ENCODE data around the gene NFATC2. TPM values are rescaled to one million over a fixed set of nuclear protein-coding genes. Genes with fewer than 3 reads are reported as not detected.

NFATC2 gene
- total RNA-seq, 6 experiments from 2014 or later = 3.9 to 7.1 (median 4.7) TPM

DNA sequence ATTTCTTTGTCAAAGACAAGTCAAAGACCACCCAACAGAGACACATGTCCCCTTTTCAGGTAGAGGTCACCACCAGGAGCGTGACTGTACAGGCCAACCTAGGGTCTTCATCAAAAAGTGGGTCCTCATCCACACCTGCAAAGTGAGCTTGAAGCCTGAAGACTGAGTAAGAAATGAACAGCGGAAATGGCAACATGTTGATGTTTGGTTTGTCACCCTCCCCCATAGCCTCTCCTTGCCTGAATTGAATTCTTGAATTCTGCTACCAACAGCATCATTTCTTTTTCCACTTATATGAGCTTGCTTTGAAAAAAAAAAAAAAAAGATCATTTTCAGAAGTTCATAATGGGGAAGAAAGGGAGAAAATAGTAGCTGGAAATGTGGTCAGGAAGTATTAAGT lies 104.4 kb downstream of the NFATC2 start:
- peaks cover 0 to 16% (median 0%) of the 10 kb centered on the region in 4 donors for H3K36me3 ChIP-seq
- DNase-seq (no peak), ATAC-seq (no peak)
- intact Hi-C loops (cut with DNase I) = no loop called here
- H3K27ac ChIP-seq = no peak overlapping the region
- H3K27me3 ChIP-seq = no peaks in the 10 kb centered on the region
- no peaks in the 10 kb centered on the region for H3K4me1 ChIP-seq
- no peak overlapping the region for H3K4me3 ChIP-seq
- TF ChIP-seq POLR2A (IDR thresholded peaks at IDR 0.05) = no peak
- TF ChIP-seq, protein P1, sequence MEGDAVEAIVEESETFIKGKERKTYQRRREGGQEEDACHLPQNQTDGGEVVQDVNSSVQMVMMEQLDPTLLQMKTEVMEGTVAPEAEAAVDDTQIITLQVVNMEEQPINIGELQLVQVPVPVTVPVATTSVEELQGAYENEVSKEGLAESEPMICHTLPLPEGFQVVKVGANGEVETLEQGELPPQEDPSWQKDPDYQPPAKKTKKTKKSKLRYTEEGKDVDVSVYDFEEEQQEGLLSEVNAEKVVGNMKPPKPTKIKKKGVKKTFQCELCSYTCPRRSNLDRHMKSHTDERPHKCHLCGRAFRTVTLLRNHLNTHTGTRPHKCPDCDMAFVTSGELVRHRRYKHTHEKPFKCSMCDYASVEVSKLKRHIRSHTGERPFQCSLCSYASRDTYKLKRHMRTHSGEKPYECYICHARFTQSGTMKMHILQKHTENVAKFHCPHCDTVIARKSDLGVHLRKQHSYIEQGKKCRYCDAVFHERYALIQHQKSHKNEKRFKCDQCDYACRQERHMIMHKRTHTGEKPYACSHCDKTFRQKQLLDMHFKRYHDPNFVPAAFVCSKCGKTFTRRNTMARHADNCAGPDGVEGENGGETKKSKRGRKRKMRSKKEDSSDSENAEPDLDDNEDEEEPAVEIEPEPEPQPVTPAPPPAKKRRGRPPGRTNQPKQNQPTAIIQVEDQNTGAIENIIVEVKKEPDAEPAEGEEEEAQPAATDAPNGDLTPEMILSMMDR (IDR thresholded peaks at IDR 0.05) = no peak
- WGBS (ENCODE audit: insufficient coverage, low coverage, low lambda C conversion rate, missing lambda C conversion rate) = 100% methylated on average over 1 of the region's 2 CpGs
- H3K9me3 ChIP-seq = no peaks in the 10 kb centered on the region

DNA sequence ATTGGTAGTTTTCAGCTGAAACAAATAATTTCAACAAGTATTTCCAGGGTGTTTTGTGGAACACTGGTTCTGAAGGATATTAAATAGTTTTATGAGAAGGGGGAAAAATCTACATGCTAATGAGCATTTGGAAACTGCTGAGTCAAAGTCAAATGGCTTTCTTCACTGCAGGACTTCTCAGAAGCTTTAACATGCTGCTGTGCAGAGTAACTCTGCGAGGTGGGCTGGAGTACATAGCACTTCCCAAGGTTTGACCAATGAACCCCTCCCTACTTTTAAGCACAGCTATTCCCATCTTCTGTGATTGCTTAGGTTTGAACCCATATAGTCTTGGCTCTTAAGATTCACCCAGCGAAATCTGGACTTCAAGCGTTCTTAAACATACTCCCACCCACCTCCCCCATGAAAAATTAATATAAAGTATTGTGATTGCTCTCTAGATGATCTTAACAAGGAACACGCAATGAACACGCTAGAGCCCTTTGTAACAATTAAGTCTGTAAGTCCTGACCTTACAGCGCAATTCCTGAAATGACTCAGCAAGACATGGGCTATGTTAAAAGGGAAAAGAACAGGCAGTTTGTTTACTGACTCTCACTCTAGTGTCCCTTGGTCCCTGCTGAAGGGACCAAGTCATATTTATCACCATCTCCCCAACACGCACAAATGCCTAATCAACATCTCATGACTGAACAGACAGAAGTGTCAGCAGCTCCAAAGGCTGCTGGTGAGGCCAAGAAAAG lies 105.2 kb downstream of the NFATC2 start:
- Histone ChIP-seq H3K4me1 (no peaks in the 10 kb centered on the region), H3K36me3 (peaks cover 0 to 16% (median 0%) of the 10 kb centered on the region in 4 donors), H3K9me3 (no peaks in the 10 kb centered on the region), H3K27ac (no peak overlapping the region), H3K27me3 (no peaks in the 10 kb centered on the region), H3K4me3 (no peak overlapping the region)
- TF ChIP-seq, protein P1 (IDR thresholded peaks at IDR 0.05) = no peak
- DNase-seq (no peak), ATAC-seq (no peak)
- intact Hi-C loops (cut with DNase I) = no loop called here
- WGBS (ENCODE audit: insufficient coverage, low coverage, low lambda C conversion rate, missing lambda C conversion rate) = 90% methylated on average over 5 of the region's 7 CpGs

DNA sequence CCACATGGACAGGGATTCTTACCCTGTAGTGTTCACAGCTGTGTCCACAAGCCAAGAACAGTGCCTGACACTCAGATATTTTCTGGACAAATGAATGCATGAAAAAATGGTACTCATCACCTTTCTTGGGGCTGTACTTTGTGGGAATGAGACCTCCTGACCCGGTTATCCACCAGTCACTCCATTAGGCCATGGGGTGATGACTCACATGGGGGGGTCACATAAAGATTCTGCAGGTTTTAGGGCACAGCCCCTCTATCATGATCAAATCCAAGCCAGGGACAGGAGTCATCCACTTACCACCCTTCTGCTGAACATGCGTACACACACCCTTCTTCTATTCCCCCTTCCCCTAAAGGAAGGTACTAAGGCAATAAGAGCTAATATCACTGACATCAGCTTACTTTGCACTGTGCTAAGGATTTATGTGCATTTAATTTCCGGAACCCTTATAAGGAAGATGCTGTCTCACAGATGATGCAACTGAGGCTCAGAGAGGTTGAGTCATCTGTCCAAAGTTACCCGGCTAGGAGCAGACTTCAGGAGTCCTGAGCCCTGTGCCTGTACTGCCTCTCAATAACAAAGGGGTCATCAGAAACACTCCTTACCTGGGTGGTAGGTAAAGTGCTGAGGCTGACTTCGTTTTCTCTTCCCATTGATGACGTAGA lies 107.8 kb downstream of the NFATC2 start:
- TF ChIP-seq, protein P1 (IDR thresholded peaks at IDR 0.05) = no peak
- TF ChIP-seq POLR2A (IDR thresholded peaks at IDR 0.05) = no peak
- Histone ChIP-seq H3K4me1 (peaks cover 0 to 14% (median 7%) of the 10 kb centered on the region in 4 donors), H3K27ac (no peak overlapping the region), H3K27me3 (no peaks in the 10 kb centered on the region), H3K9me3 (no peaks in the 10 kb centered on the region), H3K36me3 (peaks cover 0 to 13% (median 0%) of the 10 kb centered on the region in 4 donors), H3K4me3 (no peak overlapping the region)
- WGBS (ENCODE audit: insufficient coverage, low coverage, low lambda C conversion rate, missing lambda C conversion rate) = 91% methylated on average over 5 of the region's 6 CpGs
- DNase-seq (no peak), ATAC-seq (no peak)
- intact Hi-C loops (cut with DNase I) = no loop called here

DNA sequence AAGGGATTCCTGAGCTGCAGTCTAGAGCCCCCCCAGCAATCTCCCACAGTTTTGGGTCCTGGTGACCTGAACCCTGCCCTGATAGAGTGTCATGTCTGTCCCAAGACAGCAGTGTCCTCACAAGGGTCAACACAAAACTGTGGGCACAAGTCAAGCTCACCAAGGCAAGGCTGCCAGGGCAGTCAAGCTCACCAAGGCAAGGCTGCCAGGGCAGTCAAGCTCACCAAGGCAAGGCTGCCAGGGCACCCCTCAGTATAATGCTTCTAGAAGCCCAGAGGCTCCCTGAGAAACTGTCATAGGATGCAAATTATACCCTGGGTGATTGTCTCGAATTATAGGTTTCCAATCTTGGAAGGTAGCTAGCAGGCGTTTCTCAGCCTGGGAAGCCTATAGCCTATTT lies 108.5 kb downstream of the NFATC2 start:
- ATAC-seq (no peak), DNase-seq (no peak)
- no peak overlapping the region for H3K27ac ChIP-seq
- H3K9me3 ChIP-seq = no peaks in the 10 kb centered on the region
- intact Hi-C loops (cut with DNase I) = no loop called here
- H3K27me3 ChIP-seq = no peaks in the 10 kb centered on the region
- TF ChIP-seq POLR2A (IDR thresholded peaks at IDR 0.05) = no peak
- TF ChIP-seq, protein P1 (IDR thresholded peaks at IDR 0.05) = no peak
- no peak overlapping the region for H3K4me3 ChIP-seq
- WGBS (ENCODE audit: insufficient coverage, low coverage, low lambda C conversion rate, missing lambda C conversion rate) = 83% methylated on average over 1 of the region's 2 CpGs
- peaks cover 0 to 13% (median 0%) of the 10 kb centered on the region in 4 donors for H3K36me3 ChIP-seq
- peaks cover 0 to 20% (median 8%) of the 10 kb centered on the region in 4 donors for H3K4me1 ChIP-seq
